Activated naive CD8-positive, alpha-beta T cell treated with anti-CD3 and anti-CD28 coated beads for 36 hours (primary cell): ENCODE results near the gene UROC1. TPM values are rescaled to one million over a fixed set of nuclear protein-coding genes. Genes with fewer than 3 reads are reported as not detected.

Source experiments
- DNase-seq: peaks from one replicate; pipeline ENCODE4 v3.0.0; 2021
- H3K27ac Mint-ChIP-seq: one replicate; pipeline ENCODE4 v1.8.0; 2022; ENCODE audit warnings: mild to moderate bottlenecking, moderate library complexity, mixed read lengths
- H3K27me3 Mint-ChIP-seq: one replicate; pipeline ENCODE4 v1.8.0; 2022; ENCODE audit warnings: mild to moderate bottlenecking, mixed read lengths
- H3K36me3 Mint-ChIP-seq: one replicate; pipeline ENCODE4 v1.8.0; 2021; ENCODE audit warnings: mild to moderate bottlenecking, mixed read lengths
- H3K4me1 Mint-ChIP-seq: one replicate; pipeline ENCODE4 v1.8.0; 2021; ENCODE audit warnings: mixed read lengths
- H3K4me3 Mint-ChIP-seq: one replicate; pipeline ENCODE4 v1.8.0; 2022; ENCODE audit warnings: mild to moderate bottlenecking, moderate library complexity, mixed read lengths
- H3K9me3 Mint-ChIP-seq: one replicate; pipeline ENCODE4 v1.8.0; 2022; ENCODE audit warnings: mixed read lengths
- total RNA-seq, 2 experiments: library from RNA; stranded (reverse); gene quantifications; one replicate each; pipeline ENCODE4 v1.2.3, GENCODE V29; 2021

The UROC1 gene
- total RNA-seq, 2 experiments from 2014 or later = not detected

- peaks cover 14% of the 10 kb centered on the region for H3K4me1 Mint-ChIP-seq
- H3K4me3 Mint-ChIP-seq = no peak overlapping the region
- no peak overlapping the region for H3K27ac Mint-ChIP-seq
- no peaks in the 10 kb centered on the region for H3K9me3 Mint-ChIP-seq
- no peaks in the 10 kb centered on the region for H3K27me3 Mint-ChIP-seq
- no peaks in the 10 kb centered on the region for H3K36me3 Mint-ChIP-seq
- no peak for DNase-seq
Measured at GRCh38 chr3:126490619-126491018, 27.0 kb downstream of the UROC1 start.

- Mint-ChIP-seq H3K36me3 (no peaks in the 10 kb centered on the region), H3K4me1 (peaks cover 12% of the 10 kb centered on the region)
Measured at GRCh38 chr3:126488886-126489569, 28.5 kb downstream of the UROC1 start.

GRCh38 chr3:126488185-126488584 is 29.4 kb downstream of the UROC1 start:
- Mint-ChIP-seq H3K27ac (peak overlapping the region; percentile 4), H3K4me1 (peaks cover 8% of the 10 kb centered on the region), H3K4me3 (no peak overlapping the region), H3K36me3 (no peaks in the 10 kb centered on the region), H3K9me3 (no peaks in the 10 kb centered on the region), H3K27me3 (no peaks in the 10 kb centered on the region)
- DNase-seq = no peak

More at GRCh38 chr3:126488886-126489569, 28.5 kb downstream of the UROC1 start:
- Mint-ChIP-seq H3K27ac (no peak overlapping the region), H3K9me3 (no peaks in the 10 kb centered on the region), H3K4me3 (no peak overlapping the region), H3K27me3 (no peaks in the 10 kb centered on the region)
- DNase-seq = no peak

DNA sequence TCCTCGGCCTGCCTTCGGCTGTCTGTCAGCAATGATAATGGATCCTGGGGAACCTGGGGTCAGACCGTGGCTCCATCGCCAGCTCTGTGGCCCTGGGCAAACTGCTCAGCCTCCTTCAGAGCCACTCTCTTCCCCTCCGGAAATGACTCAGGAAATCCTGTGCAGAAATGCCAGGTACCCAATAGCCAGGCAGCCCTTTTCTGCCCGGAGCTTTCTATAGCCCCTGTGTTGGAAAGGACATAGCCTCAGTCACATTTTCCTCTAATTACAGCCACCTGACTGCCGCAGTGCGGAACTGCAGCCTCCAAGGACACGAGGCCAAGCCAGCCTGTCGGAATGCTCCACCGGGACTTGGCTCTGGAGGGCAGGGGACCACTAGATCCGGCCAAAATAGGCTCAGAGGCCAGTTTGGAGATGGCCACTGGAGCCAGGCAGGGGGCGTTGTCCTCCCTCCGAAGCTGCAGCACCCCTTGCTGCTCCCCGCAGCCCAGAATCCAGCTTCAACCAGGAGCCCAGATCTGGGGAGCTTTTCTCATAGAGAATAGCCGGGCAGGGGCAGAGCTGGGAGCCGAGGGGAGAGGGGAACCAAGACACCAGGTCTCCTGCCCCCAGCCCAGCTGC is 30.3 kb downstream of the UROC1 start:
- no peak overlapping the region for H3K4me3 Mint-ChIP-seq
- H3K36me3 Mint-ChIP-seq = no peaks in the 10 kb centered on the region
- peak; percentile 16 for DNase-seq
- no peaks in the 10 kb centered on the region for H3K9me3 Mint-ChIP-seq
- H3K27ac Mint-ChIP-seq = peak overlapping the region; percentile 79
- H3K27me3 Mint-ChIP-seq = no peaks in the 10 kb centered on the region
- peaks cover 8% of the 10 kb centered on the region for H3K4me1 Mint-ChIP-seq

- Mint-ChIP-seq H3K4me3 (no peak overlapping the region), H3K4me1 (peaks cover 8% of the 10 kb centered on the region), H3K36me3 (no peaks in the 10 kb centered on the region), H3K27ac (no peak overlapping the region), H3K27me3 (no peaks in the 10 kb centered on the region), H3K9me3 (no peaks in the 10 kb centered on the region)
- DNase-seq = no peak
Measured at GRCh38 chr3:126486360-126486847, 31.2 kb downstream of the UROC1 start.

GRCh38 chr3:126485956-126486355 is 31.6 kb downstream of the UROC1 start:
- no peaks in the 10 kb centered on the region for H3K9me3 Mint-ChIP-seq
- no peaks in the 10 kb centered on the region for H3K27me3 Mint-ChIP-seq
- H3K36me3 Mint-ChIP-seq = no peaks in the 10 kb centered on the region
- H3K27ac Mint-ChIP-seq = no peak overlapping the region
- DNase-seq = no peak
- no peak overlapping the region for H3K4me3 Mint-ChIP-seq
- H3K4me1 Mint-ChIP-seq = peaks cover 8% of the 10 kb centered on the region

DNA sequence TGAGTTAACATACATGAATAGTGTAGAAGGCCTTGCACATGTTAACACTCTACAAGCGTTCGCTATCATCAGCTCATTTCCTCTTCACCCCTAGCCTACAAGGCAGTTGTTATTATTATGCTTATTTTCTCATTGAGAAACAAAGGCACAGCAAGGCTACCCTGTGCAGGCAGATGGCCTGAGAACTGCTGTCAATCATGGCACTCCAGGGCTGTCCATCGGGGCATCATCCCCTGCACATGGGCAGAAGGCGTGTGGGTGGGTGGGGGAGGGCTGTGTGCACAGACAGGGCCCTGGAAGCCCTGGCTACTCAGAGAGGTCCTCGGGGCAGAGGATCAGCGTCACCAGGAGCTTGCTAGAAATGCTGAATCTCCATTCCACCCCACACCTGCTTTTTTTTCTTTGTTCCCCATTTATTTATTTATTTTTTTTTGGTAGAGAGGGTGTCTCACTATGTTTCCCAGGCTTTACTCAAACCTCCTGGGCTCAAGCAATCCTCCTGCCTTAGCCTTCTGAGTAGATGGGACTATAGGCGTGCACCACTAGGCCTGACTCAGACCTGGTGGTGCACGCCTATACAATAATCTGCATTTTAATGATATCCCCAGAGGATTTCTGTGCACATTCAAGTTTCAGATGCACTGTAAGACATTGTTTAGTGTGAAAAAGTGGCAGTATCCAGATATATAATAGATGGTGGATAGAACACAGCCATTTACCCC is 32.2 kb downstream of the UROC1 start:
- Mint-ChIP-seq H3K27me3 (no peaks in the 10 kb centered on the region), H3K4me1 (peaks cover 8% of the 10 kb centered on the region)

GRCh38 chr3:126484662-126485061 is 32.9 kb downstream of the UROC1 start:
- no peak for DNase-seq
- H3K9me3 Mint-ChIP-seq = no peaks in the 10 kb centered on the region
- H3K27me3 Mint-ChIP-seq = no peaks in the 10 kb centered on the region
- peaks cover 8% of the 10 kb centered on the region for H3K4me1 Mint-ChIP-seq
- no peaks in the 10 kb centered on the region for H3K36me3 Mint-ChIP-seq
- no peak overlapping the region for H3K4me3 Mint-ChIP-seq
- H3K27ac Mint-ChIP-seq = no peak overlapping the region

More for the DNA sequence above, 32.2 kb downstream of the UROC1 start:
- H3K36me3 Mint-ChIP-seq = no peaks in the 10 kb centered on the region
- no peaks in the 10 kb centered on the region for H3K9me3 Mint-ChIP-seq
- no peak for DNase-seq
- no peak overlapping the region for H3K27ac Mint-ChIP-seq
- no peak overlapping the region for H3K4me3 Mint-ChIP-seq

- no peaks in the 10 kb centered on the region for H3K27me3 Mint-ChIP-seq
- H3K4me3 Mint-ChIP-seq = no peak overlapping the region
- H3K9me3 Mint-ChIP-seq = no peaks in the 10 kb centered on the region
- no peaks in the 10 kb centered on the region for H3K36me3 Mint-ChIP-seq
- H3K27ac Mint-ChIP-seq = no peak overlapping the region
- H3K4me1 Mint-ChIP-seq = peaks cover 8% of the 10 kb centered on the region
- no peak for DNase-seq
Measured at GRCh38 chr3:126484148-126484547, 33.4 kb downstream of the UROC1 start.

DNA sequence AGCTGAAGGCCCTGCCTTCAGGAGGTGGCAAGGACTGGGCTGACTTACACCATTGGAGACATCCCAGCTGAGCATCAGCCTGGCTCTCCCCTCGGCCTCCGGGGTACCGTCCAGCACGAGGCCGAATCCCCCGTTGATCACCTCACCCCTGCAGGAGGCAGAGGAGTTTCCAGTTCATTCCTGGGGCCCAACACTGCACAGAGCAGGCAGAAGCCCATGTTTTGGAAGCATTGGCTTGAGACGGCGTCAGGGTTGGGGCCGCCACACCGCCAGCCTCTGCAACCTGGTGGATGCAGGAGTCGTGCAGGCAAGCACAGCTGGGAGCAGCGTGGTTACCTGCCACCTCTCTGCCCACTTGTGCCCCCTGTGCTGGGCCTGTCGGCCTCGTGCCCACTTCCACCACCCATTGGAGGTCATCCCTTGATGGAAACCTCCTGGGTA is 34.2 kb downstream of the UROC1 start:
- DNase-seq = no peak
- H3K4me3 Mint-ChIP-seq = no peak overlapping the region
- no peaks in the 10 kb centered on the region for H3K9me3 Mint-ChIP-seq
- no peaks in the 10 kb centered on the region for H3K36me3 Mint-ChIP-seq
- peaks cover 8% of the 10 kb centered on the region for H3K4me1 Mint-ChIP-seq
- H3K27me3 Mint-ChIP-seq = no peaks in the 10 kb centered on the region
- H3K27ac Mint-ChIP-seq = no peak overlapping the region

GRCh38 chr3:126482503-126483255 is 34.9 kb downstream of the UROC1 start:
- no peak for DNase-seq
- no peak overlapping the region for H3K4me3 Mint-ChIP-seq
- no peak overlapping the region for H3K27ac Mint-ChIP-seq
- no peaks in the 10 kb centered on the region for H3K27me3 Mint-ChIP-seq
- no peaks in the 10 kb centered on the region for H3K36me3 Mint-ChIP-seq
- H3K4me1 Mint-ChIP-seq = peaks cover 8% of the 10 kb centered on the region
- no peaks in the 10 kb centered on the region for H3K9me3 Mint-ChIP-seq

DNA sequence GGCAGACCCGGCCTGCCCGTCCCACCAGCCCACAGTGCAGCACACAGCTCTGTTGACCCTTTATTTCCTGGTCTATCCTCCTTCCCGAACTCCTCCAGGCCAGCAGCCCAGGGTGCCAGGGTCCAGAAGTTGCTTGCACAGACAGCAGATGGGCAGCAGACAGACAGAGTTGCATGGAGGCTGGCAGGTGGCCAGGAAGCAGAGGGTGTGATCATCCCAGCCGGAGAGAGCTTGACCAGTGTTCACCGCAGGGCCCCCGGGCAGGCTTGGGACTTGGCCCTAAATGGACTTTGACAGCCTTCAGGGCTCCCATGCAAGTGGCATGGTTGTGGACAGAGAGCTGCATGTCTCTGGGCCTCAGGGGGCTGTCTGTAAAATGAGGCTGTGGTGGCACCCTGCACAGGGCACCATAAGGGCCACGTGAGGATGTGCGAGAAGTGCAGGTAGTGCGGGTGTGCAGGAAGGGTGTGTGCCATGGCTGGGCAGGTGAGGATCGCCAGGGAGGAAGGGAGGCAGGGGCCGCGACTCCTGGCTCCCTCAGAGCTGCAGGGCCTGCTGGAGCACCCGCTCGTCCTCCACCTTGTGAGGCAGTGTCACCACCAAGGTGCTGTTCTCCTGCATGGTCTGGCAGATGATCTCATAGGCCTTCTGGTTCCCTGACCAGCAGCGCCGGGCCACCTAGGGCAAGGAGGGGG is 35.6 kb downstream of the UROC1 start:
- H3K4me3 Mint-ChIP-seq = no peak overlapping the region
- H3K27ac Mint-ChIP-seq = no peak overlapping the region
- H3K27me3 Mint-ChIP-seq = no peaks in the 10 kb centered on the region
- H3K36me3 Mint-ChIP-seq = no peaks in the 10 kb centered on the region
- peaks cover 4% of the 10 kb centered on the region for H3K4me1 Mint-ChIP-seq
- no peak for DNase-seq
- no peaks in the 10 kb centered on the region for H3K9me3 Mint-ChIP-seq

- Mint-ChIP-seq H3K27ac (no peak overlapping the region), H3K27me3 (no peaks in the 10 kb centered on the region), H3K4me3 (no peak overlapping the region), H3K36me3 (no peaks in the 10 kb centered on the region), H3K4me1 (peaks cover 3% of the 10 kb centered on the region), H3K9me3 (no peaks in the 10 kb centered on the region)
- no peak for DNase-seq
Measured at GRCh38 chr3:126480861-126481260, 36.7 kb downstream of the UROC1 start.

DNA sequence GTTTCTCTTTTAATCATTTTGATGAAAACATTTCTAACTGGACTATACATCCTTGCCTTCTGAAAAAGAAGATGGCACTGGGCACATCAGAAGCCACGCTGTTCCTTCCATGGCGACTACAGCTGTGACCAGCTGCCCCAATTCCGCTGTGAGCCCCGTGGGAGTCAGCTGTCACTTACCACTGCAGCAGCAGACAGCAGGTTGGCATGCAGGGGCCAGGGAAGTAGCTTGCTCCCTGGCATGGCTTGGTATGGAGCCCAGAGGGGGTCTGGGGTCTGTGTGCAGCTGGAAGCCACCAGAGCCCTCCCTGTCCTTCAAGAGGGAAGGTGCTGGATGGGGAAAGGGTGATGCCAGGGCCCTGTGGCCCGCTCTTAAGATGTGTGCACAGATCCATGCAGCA is 37.4 kb downstream of the UROC1 start:
- Mint-ChIP-seq H3K27me3 (no peaks in the 10 kb centered on the region), H3K4me1 (peaks cover 3% of the 10 kb centered on the region), H3K9me3 (no peaks in the 10 kb centered on the region), H3K4me3 (no peak overlapping the region), H3K27ac (no peak overlapping the region), H3K36me3 (no peaks in the 10 kb centered on the region)
- no peak for DNase-seq
